ENCODE measurements around the gene ZFP36. TPM values are rescaled to one million over a fixed set of nuclear protein-coding genes. Genes with fewer than 3 reads are reported as not detected.

ZFP36 gene
- total RNA-seq, 1 donor from 2014 or later, result 21.6 TPM

- no peaks in the 10 kb centered on the region for H3K9me3 ChIP-seq (ENCODE audit: insufficient read depth, low read depth, low read length)
- H3K4me1 ChIP-seq (ENCODE audit: insufficient read depth, low read length), result peaks cover 52% of the 10 kb centered on the region
- Mint-ChIP-seq H3K27ac (ENCODE audit: unreplicated experiment) (peak overlapping the region; percentile 43), H3K27me3 (ENCODE audit: low read depth, unreplicated experiment) (no peaks in the 10 kb centered on the region), H3K36me3 (ENCODE audit: low read depth, unreplicated experiment) (peaks cover 5% of the 10 kb centered on the region), H3K4me1 (ENCODE audit: low read depth, unreplicated experiment) (peaks cover 32% of the 10 kb centered on the region), H3K4me3 (ENCODE audit: unreplicated experiment) (peak overlapping the region; percentile 90), H3K9me3 (ENCODE audit: unreplicated experiment) (no peaks in the 10 kb centered on the region)
- TF ChIP-seq CTCF (IDR thresholded peaks at IDR 0.05; ENCODE audit: insufficient read depth, low read depth, low read length), result no peak
- TF ChIP-seq EZH2 (IDR thresholded peaks at IDR 0.05; ENCODE audit: insufficient read depth, low read length), result no peak
- FAIRE-seq (no peak), DNase-seq (ENCODE audit: low read depth) (no peak)
- peaks cover 66% of the 10 kb centered on the region for H3K79me2 ChIP-seq (ENCODE audit: insufficient read depth, low read length)
- H3K9ac ChIP-seq (ENCODE audit: low read length), result peak overlapping the region; percentile 90
- peaks cover 47% of the 10 kb centered on the region for H4K20me1 ChIP-seq (ENCODE audit: insufficient read depth, low read length)
- H3K27ac ChIP-seq (ENCODE audit: low read depth, low read length), result peak overlapping the region; percentile 97
- peak overlapping the region; percentile 96 for H3K4me2 ChIP-seq (ENCODE audit: low read length)
- peaks cover 4% of the 10 kb centered on the region for H3K36me3 ChIP-seq (ENCODE audit: insufficient read depth, low read length)
- H3K4me3 ChIP-seq (ENCODE audit: insufficient read depth, low read depth, low read length), result peak overlapping the region; percentile 18
- no peaks in the 10 kb centered on the region for H3K27me3 ChIP-seq (ENCODE audit: insufficient read depth, low read length)
- no peak overlapping the region for H2AFZ ChIP-seq (ENCODE audit: low read depth, low read length)
These were observed 4.6 kb downstream of the ZFP36 start for GRCh38 chr19:39411081-39411831.

GRCh38 chr19:39411832-39412099, 5.1 kb downstream of the ZFP36 start:
- Histone ChIP-seq H3K27me3 (ENCODE audit: insufficient read depth, low read length) (no peaks in the 10 kb centered on the region), H3K36me3 (ENCODE audit: insufficient read depth, low read length) (peaks cover 4% of the 10 kb centered on the region), H3K9ac (ENCODE audit: low read length) (peak overlapping the region; percentile 90), H3K79me2 (ENCODE audit: insufficient read depth, low read length) (peaks cover 70% of the 10 kb centered on the region), H3K27ac (ENCODE audit: low read depth, low read length) (peak overlapping the region; percentile 97), H3K4me2 (ENCODE audit: low read length) (peak overlapping the region; percentile 96), H3K9me3 (ENCODE audit: insufficient read depth, low read depth, low read length) (no peaks in the 10 kb centered on the region), H4K20me1 (ENCODE audit: insufficient read depth, low read length) (peaks cover 52% of the 10 kb centered on the region), H2AFZ (ENCODE audit: low read depth, low read length) (no peak overlapping the region), H3K4me1 (ENCODE audit: insufficient read depth, low read length) (peaks cover 51% of the 10 kb centered on the region), H3K4me3 (ENCODE audit: insufficient read depth, low read depth, low read length) (peak overlapping the region; percentile 18)
- Mint-ChIP-seq H3K4me3 (ENCODE audit: unreplicated experiment) (peak overlapping the region; percentile 90), H3K4me1 (ENCODE audit: low read depth, unreplicated experiment) (peaks cover 32% of the 10 kb centered on the region), H3K9me3 (ENCODE audit: unreplicated experiment) (no peaks in the 10 kb centered on the region), H3K36me3 (ENCODE audit: low read depth, unreplicated experiment) (peaks cover 5% of the 10 kb centered on the region), H3K27ac (ENCODE audit: unreplicated experiment) (peak overlapping the region; percentile 43), H3K27me3 (ENCODE audit: low read depth, unreplicated experiment) (no peaks in the 10 kb centered on the region)
- no peak for TF ChIP-seq EZH2 (IDR thresholded peaks at IDR 0.05; ENCODE audit: insufficient read depth, low read length)
- peak; percentile 97 for TF ChIP-seq CTCF (IDR thresholded peaks at IDR 0.05; ENCODE audit: insufficient read depth, low read depth, low read length)
- peak; percentile 37 for FAIRE-seq
- peak; percentile 74 for DNase-seq (ENCODE audit: low read depth)
